Measurements from ENCODE around the gene PRKG1. TPM values are rescaled to one million over a fixed set of nuclear protein-coding genes. Genes with fewer than 3 reads are reported as not detected.
"Not testable (repeated sequence)": the region's sequence is repeated elsewhere in the genome, so short reads cannot be mapped to it uniquely, and the experiment has no call there.

Gene PRKG1
- total and polyA plus RNA-seq, 2 donors (not counting 1 experiment from before 2014, with no cell fraction given) = not detected

GRCh38 chr10:51574248-51575048 is 500.2 kb downstream of the PRKG1 start:
- H4K20me1 ChIP-seq (ENCODE audit: control insufficient read depth, insufficient read depth, low read length, poor library complexity, severe bottlenecking) = no peaks in the 10 kb centered on the region
- H3K9me3 ChIP-seq (ENCODE audit: control extremely low read depth in 1 of 3, control insufficient read depth in 2 of 3, insufficient read depth in 1 of 3, low read length in 2 of 3) = no peaks in the 10 kb centered on the region
- Mint-ChIP-seq H3K4me3 (no peak overlapping the region), H3K4me1 (no peaks in the 10 kb centered on the region), H3K27ac (no peak overlapping the region), H3K9me3 (ENCODE audit: insufficient read depth) (no peaks in the 10 kb centered on the region), H3K27me3 (no peaks in the 10 kb centered on the region)
- H3K4me3 ChIP-seq (ENCODE audit: control extremely low read depth in 1 of 5, extremely low read depth in 1 of 5, insufficient read depth in 1 of 5, low read depth in 2 of 5, low read length in 4 of 5) = no peak overlapping the region
- H2AFZ ChIP-seq (ENCODE audit: insufficient read depth, low read depth, low read length, poor library complexity, severe bottlenecking) = no peak overlapping the region
- H3K9ac ChIP-seq (ENCODE audit: low read length) = no peak overlapping the region
- WGBS (ENCODE audit: insufficient coverage) = no CpG with 5 or more reads among the region's 2 CpGs
- H3K27ac ChIP-seq (ENCODE audit: low read length in 2 of 2) = no peak overlapping the region
- POLR2A ChIA-PET = no interaction called here
- no peak for TF ChIP-seq EZH2 (IDR thresholded peaks at IDR 0.05; ENCODE audit: borderline replicate concordance, insufficient read depth, low read depth, low read length, poor library complexity, severe bottlenecking)
- TF ChIP-seq, protein P1, sequence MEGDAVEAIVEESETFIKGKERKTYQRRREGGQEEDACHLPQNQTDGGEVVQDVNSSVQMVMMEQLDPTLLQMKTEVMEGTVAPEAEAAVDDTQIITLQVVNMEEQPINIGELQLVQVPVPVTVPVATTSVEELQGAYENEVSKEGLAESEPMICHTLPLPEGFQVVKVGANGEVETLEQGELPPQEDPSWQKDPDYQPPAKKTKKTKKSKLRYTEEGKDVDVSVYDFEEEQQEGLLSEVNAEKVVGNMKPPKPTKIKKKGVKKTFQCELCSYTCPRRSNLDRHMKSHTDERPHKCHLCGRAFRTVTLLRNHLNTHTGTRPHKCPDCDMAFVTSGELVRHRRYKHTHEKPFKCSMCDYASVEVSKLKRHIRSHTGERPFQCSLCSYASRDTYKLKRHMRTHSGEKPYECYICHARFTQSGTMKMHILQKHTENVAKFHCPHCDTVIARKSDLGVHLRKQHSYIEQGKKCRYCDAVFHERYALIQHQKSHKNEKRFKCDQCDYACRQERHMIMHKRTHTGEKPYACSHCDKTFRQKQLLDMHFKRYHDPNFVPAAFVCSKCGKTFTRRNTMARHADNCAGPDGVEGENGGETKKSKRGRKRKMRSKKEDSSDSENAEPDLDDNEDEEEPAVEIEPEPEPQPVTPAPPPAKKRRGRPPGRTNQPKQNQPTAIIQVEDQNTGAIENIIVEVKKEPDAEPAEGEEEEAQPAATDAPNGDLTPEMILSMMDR (IDR thresholded peaks at IDR 0.05) = no peak
- no peaks in the 10 kb centered on the region for H3K36me3 ChIP-seq (replicated peaks in 1 of 2; ENCODE audit: control extremely low read depth in 1 of 2, control insufficient read depth in 1 of 2, extremely low read depth in 1 of 2, insufficient read depth in 2 of 2, low read length in 1 of 2)
- CTCF ChIA-PET = no interaction called here
- ATAC-seq (ENCODE audit: low read depth) (no peak), DNase-seq (no peak)
- H3K4me2 ChIP-seq (replicated peaks; ENCODE audit: low read depth, low read length, poor library complexity, severe bottlenecking) = no peak overlapping the region
- H3K27me3 ChIP-seq (replicated peaks in 1 of 4; ENCODE audit: control extremely low read depth in 1 of 4, control insufficient read depth in 3 of 4, insufficient read depth in 4 of 4, low read length in 3 of 4) = no peaks in the 10 kb centered on the region
- H3K79me2 ChIP-seq (ENCODE audit: control insufficient read depth, insufficient read depth, low read length) = no peaks in the 10 kb centered on the region
- H3K4me1 ChIP-seq (ENCODE audit: control insufficient read depth in 2 of 2, insufficient read depth in 2 of 2, low read length in 2 of 2) = no peaks in the 10 kb centered on the region
- intact Hi-C loops (cut with micrococcal nuclease) = no loop called here

DNA sequence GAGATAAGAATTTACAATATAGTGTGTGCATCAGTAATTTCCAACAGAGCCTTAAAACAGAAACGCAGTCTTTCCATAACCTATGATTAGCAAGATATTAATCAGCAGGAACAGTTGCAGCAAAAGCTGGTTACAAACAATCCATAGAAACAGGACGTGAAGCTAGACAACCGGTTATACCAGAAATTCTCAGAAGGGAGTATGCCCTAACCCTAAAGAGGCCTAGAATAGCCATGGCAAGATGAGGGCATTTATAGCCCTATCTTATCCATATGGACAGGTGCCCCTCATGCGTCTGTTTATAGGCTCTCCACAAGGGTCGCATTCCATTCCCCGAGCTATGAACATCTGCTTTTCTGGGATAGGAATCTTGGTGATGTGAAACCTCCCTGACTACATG is 506.9 kb downstream of the PRKG1 start:
- H3K79me2 ChIP-seq (ENCODE audit: control insufficient read depth, insufficient read depth, low read length); DNase-seq; H3K27me3 Mint-ChIP-seq; intact Hi-C loops (cut with micrococcal nuclease); ATAC-seq (ENCODE audit: low read depth); H3K27ac ChIP-seq (ENCODE audit: low read length in 2 of 2); H3K4me1 ChIP-seq (ENCODE audit: control insufficient read depth in 2 of 2, insufficient read depth in 2 of 2, low read length in 2 of 2); H3K9me3 Mint-ChIP-seq (ENCODE audit: insufficient read depth); H3K9me3 ChIP-seq (ENCODE audit: control extremely low read depth in 1 of 3, control insufficient read depth in 2 of 3, insufficient read depth in 1 of 3, low read length in 2 of 3); H3K27ac Mint-ChIP-seq; H3K4me1 Mint-ChIP-seq; H3K4me2 ChIP-seq (replicated peaks; ENCODE audit: low read depth, low read length, poor library complexity, severe bottlenecking); H3K36me3 ChIP-seq (replicated peaks in 1 of 2; ENCODE audit: control extremely low read depth in 1 of 2, control insufficient read depth in 1 of 2, extremely low read depth in 1 of 2, insufficient read depth in 2 of 2, low read length in 1 of 2); CTCF ChIA-PET; H2AFZ ChIP-seq (ENCODE audit: insufficient read depth, low read depth, low read length, poor library complexity, severe bottlenecking); H3K4me3 ChIP-seq (ENCODE audit: control extremely low read depth in 1 of 5, extremely low read depth in 1 of 5, insufficient read depth in 1 of 5, low read depth in 2 of 5, low read length in 4 of 5); POLR2A ChIA-PET; H3K9ac ChIP-seq (ENCODE audit: low read length); H3K4me3 Mint-ChIP-seq; H3K27me3 ChIP-seq (replicated peaks in 1 of 4; ENCODE audit: control extremely low read depth in 1 of 4, control insufficient read depth in 3 of 4, insufficient read depth in 4 of 4, low read length in 3 of 4); H4K20me1 ChIP-seq (ENCODE audit: control insufficient read depth, insufficient read depth, low read length, poor library complexity, severe bottlenecking): not testable (repeated sequence)
- WGBS (ENCODE audit: insufficient coverage) = 100% methylated on average over 3 of the region's 6 CpGs

Data from B cell (primary cell).